ENCODE data around the gene CTAGE1.
"Not testable (repeated sequence)": the region's sequence is repeated elsewhere in the genome, so short reads cannot be mapped to it uniquely, and the experiment has no call there.

Gene CTAGE1

DNA sequence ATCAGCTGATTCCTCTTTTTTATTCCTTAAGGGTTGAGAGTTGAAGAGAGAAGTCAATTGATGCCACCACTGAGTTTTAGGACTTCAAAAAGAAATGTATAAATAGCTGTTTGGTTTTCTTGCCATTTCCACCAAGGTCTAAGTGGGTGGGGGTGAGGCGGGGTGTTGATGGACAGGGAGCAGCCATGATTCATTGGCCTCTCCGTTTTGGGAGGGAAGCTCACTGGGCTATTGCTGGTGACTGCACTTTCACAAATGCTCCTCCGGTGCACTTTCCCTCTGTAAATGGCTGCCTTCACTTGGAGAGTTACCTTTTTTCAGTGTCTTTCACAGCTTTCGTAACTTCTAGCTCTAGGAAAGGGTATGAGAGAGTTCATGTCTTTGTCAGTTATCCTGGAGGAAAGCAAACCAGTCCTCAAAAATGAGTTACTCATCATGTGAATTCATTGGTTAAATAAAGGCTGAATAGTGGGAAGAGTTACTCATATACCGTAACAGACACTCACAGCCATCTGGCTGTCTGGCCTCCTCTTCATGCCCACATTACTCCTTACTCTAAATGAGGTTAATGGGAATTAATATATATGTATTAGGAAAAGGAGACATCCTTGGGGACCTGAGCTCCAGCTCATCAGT, 17.4 kb upstream of the CTAGE1 start:
- DNase-seq (ENCODE audit: low read depth): no peak

DNA sequence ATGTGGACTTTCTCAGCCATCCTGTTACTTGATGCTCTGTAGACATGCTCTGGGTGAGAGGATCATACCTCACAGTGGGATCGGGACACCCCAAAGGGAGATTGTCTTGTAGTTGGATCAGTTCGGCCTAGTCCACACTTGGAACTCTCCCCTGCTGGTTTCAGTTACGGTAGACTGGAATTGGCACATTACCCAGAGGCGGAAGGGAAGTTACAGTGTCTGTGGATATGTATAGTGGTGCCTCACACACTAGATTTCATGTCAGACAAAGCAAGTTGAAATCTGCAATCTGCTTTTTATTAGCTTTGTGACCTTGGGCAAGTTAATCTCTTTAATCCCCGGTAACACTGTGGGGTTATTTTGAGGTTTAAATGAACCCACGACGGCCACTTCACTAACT, 16.2 kb upstream of the CTAGE1 start:
- DNase-seq (ENCODE audit: low read depth): no peak

DNA sequence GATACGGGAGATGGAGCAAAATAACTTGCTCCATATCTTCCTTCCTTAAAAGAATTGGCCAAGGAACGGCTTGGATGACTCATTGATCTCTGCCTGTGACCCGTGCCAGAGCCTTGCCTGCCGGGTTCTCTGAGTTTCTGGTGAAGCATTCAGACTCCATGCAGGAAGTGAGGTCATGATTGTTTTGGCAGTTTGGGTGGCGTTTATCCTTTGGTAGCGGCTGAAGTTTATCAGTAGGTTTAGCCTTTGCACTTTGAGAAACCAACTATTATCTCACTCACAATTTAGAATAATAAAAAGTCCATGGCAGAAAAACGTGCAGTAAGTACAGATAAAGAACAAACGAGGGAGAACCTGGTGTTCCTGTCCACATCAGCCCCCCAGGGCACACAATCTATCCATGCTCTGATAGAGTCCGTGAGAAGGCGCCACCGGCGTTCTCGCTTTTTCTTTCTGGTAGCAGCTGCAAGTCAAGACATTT, 15.0 kb upstream of the CTAGE1 start:
- no peak for DNase-seq (ENCODE audit: low read depth)

DNA sequence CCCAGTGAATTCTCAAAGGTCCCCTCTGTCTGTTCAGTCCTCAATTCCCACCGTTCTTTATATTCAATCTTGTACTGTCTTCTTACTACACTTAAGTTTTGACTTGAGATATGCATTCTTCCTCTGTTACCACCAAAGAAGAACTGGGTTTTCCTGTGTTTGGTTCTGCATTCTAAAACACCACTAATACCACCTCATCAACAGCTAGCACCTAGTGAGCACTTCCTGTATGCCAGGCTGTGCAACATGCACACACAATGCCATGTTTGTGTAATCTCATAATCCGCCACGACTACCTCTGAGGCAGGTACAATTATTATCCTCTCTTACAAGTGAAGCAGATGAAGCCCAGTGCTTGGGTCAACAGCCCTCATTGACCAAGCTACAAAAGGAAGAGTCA, 11.8 kb upstream of the CTAGE1 start:
- no peak for DNase-seq (ENCODE audit: low read depth)

DNA sequence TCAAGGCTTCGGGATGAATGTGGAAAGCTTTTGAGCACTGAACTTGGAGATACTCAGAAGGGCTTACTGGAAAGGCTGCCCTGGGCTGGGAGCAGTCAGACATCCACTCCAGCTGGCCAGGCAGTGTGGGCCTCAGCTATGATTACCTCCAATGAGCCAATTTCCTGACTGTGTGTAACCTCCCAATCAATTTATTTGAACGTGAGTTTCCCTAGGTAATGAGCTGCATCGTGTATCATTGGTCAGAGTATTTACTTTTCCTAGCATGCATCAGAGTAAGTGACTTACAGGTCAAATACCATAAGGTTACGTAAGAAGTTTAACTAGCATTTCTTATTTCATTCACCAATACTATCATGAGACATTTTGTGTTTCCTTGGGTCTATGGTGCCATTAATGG, 11.0 kb upstream of the CTAGE1 start:
- DNase-seq (ENCODE audit: low read depth): no peak

DNA sequence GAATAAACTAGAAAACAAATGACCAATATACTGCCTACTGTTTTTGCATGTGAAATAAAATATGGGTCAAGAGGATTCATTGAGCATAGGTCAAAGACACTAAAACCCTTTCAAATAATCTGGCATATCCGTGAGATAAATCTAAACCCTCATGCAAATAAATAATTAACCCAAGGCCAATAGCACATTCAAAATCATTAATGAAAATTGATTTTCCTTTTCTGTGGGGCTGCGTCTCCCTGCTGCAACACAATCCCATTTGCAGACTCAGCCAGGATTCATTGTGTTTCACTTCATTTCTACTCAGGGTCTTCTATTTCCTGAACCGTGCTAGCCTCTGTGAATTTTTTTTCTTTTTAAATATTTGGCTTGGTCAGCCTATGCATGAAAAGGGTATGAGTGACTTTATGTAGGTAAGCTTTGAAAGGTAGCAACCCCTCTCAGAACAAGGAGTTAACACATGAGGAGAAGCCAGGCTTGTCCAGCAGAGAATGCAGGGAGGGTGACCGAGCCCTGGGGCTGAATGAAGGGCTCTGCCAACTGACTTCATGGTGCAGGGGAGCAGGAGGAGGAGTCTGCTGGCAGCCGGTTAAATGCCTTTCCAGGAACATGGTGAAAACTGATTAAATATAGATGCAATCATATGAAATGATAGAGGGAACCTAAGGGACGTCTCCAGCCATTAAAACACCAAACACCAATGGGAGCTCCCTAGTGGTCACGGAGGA, 10.3 kb upstream of the CTAGE1 start:
- no peak for DNase-seq (ENCODE audit: low read depth)

DNA sequence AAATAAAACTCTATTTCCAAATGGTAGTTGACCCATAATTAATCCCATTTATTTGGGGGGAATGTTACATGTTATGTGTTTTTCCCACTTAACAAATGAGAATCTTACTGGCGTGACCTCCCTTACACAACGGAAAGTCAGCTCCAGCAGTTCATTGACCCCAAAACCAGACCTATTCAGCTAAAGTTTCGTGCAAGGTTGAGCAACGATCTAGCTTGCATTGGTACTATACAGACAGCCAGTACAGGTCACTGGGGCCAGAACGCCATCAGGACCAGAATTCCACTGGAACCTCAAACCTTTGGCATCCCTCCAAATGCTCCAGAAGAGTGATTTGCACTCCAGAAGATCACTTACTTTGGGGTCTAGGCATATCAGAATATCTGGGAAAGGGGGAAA, 6.8 kb upstream of the CTAGE1 start:
- DNase-seq (ENCODE audit: low read depth): no peak

DNA sequence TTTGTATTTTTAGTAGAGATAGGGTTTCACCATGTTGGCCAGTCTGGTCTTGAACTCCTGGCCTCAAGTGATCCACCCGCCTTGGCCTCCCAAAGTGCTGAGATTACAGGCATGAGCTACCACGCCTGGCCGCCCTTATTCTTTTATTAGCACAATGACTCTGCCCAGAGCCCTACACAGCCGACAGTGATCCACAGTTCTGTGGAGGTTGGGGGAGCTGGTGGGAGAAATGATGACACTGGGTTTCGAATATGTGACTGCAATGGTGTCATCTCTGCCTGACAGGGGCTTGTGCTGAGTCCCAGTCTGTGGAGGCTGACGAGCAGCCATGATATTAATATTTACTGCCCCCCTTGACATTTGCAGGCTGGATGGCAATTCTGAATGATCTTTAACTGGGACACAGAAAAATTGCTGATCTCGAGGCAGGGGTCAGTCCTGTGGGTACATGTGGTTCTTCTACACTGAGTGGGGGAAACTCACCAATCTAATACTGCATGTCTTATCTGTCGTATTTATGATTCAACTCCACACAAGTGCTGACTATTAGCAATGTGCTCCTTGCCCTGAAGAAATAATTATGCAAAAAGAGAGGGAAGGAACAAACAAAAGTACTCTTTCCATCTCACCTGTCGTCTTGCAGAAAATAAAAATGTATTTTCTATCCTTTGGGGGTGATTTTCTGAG, 6.3 kb upstream of the CTAGE1 start:
- no peak for DNase-seq (ENCODE audit: low read depth)

DNA sequence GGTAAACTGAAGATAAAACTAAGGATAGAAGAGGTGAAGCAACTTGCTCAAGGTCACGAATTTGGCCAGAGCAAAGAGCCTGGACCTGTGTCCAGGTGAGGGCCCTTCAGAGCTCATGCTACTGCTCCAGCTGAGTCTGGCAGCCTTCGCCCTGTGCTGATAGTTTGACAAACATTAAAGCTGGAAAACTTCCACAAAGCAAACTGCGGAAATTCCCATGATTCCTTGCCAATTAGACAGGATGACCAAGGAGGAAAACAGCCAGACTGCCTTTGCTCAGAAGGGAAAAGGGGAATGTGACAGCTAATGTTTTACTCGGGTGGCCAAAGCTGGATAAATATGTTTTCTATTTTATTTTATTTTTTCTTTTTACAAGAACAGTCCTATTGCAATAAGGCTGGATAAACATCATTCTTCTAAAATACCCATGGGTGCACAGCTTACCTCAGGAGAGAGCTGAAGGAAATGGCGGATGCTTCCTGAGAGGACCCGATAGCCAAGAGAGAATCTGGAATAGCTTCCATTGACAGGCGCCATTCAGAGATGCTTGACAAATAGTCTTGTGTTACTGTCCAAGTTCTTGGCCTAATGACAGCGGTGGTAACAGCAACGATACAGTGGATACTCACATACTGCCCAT, 5.3 kb upstream of the CTAGE1 start:
- DNase-seq (ENCODE audit: low read depth): no peak

DNA sequence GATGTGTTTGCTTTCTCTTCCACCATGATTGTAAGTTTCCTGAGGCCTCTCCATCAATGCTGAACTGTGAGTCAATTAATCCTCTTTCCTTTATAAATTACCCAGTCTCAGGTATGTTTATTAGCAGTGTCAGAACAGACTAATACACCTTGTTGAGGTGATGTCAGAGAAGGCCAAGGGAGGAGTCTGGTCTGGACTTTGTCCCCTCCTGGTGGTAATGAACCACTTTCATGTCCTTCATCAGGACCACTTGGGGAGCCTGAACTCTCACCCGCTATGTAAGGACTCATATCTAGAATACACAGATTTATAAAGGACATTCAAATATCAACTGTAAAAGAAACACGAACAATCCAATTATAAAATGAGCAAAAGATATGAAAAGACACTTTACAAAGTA, 2.9 kb upstream of the CTAGE1 start:
- DNase-seq (ENCODE audit: low read depth): no peak

DNA sequence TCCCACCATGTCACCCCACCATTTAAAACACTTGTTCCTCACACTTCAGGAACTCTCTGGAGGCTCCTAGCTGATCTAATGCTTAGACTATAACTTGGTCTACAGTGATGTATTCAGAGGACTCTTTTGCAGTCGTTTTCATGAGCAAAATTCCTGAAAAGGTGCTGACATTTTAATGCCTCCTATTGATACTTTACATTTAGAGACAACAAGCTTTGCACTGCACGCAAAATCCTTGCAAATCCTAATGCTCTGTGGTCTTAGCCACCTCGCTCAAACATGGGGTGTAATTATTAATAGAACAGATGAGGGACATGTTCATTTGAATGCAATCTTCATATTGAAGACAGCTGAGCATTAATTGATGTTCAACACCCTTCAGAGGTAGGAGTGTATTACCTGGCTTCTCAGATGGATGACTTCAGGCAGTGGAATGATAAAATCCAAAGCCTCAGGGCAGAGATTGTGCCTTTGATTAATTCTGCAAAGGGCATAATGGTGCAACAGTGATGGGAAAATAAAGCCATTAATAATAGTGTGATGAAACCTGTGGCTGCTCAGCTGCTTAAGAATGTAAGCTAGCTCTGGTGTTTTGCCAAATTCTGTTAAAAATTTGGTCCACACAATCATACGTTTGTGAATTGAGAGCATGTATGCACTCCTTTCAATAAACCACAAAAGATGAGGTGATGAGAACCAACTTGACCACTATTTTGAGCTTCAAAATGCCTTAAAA, 5.4 kb downstream of the CTAGE1 start:
- no peak for DNase-seq (ENCODE audit: low read depth)

DNA sequence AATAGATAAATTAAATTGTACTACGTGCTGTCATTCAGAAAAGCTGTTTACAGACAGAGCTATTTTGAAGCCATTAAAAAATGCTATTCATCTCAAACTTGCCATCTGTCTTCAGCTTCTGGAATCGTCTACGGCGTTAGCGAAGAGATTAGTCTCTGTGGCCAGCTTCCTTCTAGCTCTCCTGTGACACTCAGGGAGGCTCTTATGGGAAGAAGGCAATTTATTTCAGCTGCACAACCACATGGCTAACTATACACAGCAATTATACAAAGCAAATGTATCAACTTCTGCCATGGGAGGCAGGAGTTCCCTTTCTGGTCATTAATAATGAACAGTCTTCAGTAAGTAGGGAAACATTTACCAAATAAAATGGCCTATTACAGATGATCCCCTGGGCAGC, 6.3 kb downstream of the CTAGE1 start:
- no peak for DNase-seq (ENCODE audit: low read depth)

DNA sequence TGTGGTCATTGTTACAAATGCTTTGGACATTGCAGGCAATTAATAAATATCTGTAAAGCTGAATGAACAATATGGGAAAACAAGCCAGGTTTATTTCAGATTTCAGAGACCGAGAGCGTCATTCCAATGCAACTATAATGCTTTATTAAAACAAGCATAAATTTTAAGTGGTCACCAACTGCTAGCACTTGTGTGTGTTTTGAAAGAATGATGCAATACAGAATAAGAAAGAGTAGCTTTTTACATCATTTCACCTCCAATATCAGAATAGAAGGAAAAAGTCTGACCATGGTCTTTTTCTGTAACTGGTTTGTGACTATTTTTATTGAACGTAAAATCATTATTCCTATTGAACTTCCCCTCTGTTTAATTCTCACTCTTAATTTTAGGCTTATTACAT, 7.6 kb downstream of the CTAGE1 start:
- DNase-seq (ENCODE audit: low read depth): no peak

DNA sequence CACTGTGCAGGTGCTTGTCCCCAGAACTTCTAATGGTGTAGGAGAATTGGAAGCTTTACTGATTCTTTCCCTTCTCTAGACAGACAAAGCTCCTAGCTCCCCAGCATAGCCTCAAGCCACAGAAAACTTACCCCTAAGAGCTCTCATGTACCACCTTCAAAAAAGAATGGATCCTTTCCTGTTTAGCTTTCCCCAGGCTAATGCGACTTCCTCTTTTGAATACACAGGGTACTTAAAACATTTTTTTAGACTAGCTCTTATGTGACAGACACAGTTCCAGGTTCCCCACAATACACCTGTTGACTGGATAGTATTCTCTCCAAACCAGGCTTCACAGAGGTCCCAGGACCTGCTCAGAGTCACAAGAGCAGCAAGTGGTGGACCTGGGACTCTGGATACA, 8.3 kb downstream of the CTAGE1 start:
- DNase-seq (ENCODE audit: low read depth): no peak

DNA sequence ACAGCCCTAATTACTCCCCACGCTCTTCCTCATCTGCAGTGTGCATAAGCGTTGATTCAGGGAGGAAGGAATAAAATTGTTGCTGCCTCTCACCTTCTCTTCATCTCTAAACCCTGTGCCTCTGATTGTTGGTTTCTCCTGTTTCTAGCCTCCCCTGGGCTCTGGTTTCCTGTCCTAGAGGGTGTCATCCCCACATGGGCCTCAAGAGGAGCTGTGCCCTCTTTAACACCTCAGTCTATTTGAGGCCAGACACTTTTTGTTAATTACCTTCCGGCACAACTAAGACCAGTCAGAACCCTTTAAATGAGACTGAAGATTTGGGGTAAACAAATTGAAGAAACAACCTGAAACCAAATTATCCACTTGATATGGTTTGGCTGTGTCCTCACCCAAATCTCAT, 9.7 kb downstream of the CTAGE1 start:
- no peak for DNase-seq (ENCODE audit: low read depth)

DNA sequence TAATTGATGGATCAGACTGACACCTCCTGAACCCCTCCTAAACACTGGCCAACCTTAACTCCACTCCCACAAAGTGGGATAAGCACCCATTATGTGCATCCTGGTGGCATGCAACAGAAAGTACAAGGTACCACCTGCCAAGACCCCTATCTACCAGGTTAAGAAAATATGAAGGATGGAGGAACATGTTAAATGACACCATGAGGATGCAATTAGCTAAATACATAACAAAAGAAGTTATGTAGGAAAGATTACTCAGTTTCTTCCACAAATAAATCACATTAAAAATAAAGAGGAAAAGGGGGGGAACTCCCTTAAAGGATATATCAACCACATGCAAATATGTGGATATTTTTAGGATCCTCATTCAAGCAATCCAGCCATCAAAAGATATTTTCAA, 12.6 kb downstream of the CTAGE1 start:
- DNase-seq (ENCODE audit: low read depth): no peak

DNA sequence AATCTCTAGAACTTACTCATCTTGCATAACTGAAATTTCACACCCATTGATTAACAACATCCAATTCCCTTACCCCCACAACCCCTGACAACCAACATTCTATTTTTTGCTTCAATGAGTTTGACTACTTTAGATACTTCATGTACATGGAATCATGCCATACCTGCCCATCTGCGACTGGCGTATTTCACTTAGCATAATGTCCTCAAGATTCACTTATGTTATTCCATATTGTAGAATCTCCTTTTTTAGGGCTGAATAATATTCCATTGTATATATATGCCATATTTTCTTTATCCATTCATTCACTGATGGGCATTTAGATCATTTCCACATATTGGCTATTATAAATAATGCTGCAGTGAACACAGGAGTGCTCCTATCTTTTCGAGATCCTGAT, 13.8 kb downstream of the CTAGE1 start:
- no peak for DNase-seq (ENCODE audit: low read depth)

DNA sequence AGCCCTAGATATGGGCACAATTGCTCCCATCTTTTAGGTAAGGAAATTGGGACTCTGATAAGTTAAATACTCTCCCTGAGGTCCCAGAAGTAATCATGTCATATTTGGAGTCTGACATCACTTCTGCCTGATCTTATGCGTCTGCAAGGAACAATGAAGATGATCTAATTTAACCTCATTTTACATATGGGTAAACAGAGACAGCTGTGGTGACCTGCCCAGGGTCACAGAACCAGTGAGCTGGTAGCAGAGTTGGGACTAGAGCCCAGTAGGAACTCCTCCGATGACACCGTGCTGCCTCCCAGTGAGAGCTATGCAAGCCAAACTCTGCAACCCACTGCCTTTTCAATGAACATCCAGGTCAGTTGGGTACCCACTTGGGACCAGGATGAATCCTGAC, 17.8 kb downstream of the CTAGE1 start:
- DNase-seq (ENCODE audit: low read depth): no peak

DNA sequence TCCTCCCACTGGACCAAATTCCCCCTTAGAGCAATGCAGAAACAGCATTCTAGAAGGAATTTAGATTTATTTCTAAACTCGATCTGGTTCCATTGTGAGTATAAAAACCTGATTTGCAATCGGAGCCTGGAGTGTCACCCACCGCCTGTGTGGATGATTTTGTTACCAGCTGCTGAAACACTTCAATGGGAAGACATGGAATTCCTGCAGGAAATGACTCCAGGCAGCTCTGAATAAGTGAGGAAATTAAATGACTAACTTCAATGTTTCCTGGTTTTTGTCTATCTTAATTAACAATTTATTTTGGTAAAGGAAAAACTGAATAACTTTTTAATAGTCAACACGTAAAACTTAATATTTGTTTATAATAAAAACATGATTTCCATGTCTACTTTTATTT, 19.3 kb downstream of the CTAGE1 start:
- DNase-seq (ENCODE audit: low read depth): no peak

DNA sequence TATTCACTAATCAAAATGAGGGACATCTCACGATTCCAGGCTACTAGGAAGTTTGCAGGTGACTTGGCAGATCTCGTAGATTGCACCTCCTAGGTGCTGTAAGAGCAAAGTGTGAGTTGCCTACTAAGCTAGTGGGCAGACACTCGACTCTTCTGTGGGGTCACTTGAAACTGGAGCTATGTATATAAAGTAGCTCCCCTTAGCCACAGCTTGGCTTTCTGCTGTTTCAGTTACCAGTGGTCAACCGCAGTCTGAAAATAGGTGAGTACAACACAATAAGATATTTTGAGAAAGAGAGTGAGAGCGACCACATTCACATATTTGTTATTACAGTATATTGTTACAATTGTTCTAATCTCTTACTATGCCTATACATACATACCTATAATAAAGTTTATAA, 23.3 kb downstream of the CTAGE1 start:
- no peak for DNase-seq (ENCODE audit: low read depth)

DNA sequence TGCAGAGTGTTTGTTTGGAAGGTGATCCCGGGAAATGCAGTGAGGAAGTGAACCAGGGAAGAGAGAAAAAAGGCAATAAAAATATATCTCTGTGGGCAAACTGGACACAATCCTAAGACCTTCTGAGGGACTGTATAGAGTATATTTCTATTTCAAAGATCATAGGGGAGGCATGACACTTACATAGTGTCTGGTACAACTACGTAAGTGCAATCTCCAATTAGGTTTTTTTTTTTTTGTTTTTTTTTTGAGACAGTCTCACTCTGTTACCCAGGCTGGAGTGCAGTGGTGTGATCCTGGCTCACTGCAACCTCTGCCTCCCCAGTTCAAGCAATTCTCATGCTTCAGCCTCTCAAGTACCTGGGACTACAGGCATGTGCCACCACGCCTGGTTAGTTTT, 24.6 kb downstream of the CTAGE1 start:
- DNase-seq (ENCODE audit: low read depth): not testable (repeated sequence)
